HG03439 (cell line): ENCODE measurements around the gene PANK2.
"Not testable (repeated sequence)": the region's sequence is repeated elsewhere in the genome, so short reads cannot be mapped to it uniquely, and the experiment has no call there.

Source experiments
- ATAC-seq: cut with Tn5 transposase; IDR thresholded peaks from one replicate; pipeline ENCODE4 v1.9.1; 2021; ENCODE audit warnings: mild to moderate bottlenecking, moderate library complexity; ENCODE audit not compliant: unreplicated experiment

The PANK2 gene

DNA sequence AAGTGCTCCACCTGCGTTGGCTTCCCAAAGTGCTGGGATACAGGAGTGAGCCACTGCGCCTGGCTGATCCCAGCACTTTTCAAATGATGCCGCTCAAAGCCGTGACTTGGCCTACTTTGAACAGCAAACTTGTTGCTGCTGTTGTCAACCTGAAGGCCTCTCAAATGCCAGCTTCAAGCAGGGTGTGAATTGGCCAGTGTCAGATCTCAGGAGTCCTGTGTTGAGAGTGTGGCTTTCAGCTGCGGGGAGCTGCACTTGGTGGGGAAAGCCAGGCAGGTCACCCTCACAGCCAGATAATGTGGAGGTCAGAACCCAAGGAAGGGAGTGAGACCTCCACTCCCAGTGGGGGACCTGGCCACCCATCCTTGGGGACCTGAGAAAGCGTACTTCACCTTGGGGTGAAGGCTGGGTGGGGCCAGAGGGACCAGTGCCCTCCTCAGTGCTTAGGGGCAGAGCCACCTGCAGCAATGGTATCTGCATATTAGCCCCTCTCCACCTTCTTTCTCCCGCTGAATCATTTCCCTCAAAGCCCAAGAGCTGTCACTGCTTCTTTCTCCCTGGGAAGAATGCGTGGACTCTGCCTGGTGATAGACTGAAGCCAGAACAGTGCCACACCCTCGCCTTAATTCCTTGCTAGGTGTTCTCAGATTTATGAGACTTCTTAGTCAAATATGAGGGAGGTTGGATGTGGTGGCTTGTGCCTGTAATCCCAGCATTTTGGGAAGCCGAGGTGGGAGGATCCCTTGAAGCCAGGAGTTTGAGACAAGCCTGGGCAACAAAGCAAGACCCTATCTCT, 19.1 kb upstream of the PANK2 start:
- ATAC-seq, result no peak

- ATAC-seq, result no peak
These were observed 17.5 kb upstream of the PANK2 start for GRCh38 chr20:3871550-3872265.

- no peak for ATAC-seq
These were observed 15.7 kb upstream of the PANK2 start for GRCh38 chr20:3873507-3873906.

GRCh38 chr20:3874194-3874844, 14.9 kb upstream of the PANK2 start:
- no peak for ATAC-seq

- ATAC-seq, result no peak
These were observed 13.7 kb upstream of the PANK2 start for GRCh38 chr20:3875378-3875974.

GRCh38 chr20:3876000-3876399, 13.2 kb upstream of the PANK2 start:
- ATAC-seq, result no peak

DNA sequence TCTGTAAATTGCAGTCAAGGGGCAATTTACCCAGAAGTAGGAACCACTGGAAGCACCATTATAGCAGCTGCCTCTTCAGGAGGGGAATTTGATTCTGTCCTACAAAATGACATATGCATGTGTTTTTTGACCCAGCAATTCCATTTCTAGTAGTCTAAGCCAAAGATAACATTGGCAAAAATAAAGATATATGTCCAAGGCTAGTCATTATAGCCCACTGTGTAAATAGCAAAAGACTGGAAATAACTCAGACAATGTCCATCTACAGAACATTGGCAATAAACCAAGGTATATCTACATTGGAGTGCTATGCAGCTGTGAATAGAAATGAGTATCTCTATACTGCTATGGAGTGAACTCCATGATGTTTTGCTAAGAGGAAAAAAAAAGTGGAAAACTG, 12.5 kb upstream of the PANK2 start:
- no peak for ATAC-seq

GRCh38 chr20:3878921-3879274, 10.3 kb upstream of the PANK2 start:
- not testable (repeated sequence) for ATAC-seq

GRCh38 chr20:3885715-3886114, 3.5 kb upstream of the PANK2 start:
- ATAC-seq, result no peak

DNA sequence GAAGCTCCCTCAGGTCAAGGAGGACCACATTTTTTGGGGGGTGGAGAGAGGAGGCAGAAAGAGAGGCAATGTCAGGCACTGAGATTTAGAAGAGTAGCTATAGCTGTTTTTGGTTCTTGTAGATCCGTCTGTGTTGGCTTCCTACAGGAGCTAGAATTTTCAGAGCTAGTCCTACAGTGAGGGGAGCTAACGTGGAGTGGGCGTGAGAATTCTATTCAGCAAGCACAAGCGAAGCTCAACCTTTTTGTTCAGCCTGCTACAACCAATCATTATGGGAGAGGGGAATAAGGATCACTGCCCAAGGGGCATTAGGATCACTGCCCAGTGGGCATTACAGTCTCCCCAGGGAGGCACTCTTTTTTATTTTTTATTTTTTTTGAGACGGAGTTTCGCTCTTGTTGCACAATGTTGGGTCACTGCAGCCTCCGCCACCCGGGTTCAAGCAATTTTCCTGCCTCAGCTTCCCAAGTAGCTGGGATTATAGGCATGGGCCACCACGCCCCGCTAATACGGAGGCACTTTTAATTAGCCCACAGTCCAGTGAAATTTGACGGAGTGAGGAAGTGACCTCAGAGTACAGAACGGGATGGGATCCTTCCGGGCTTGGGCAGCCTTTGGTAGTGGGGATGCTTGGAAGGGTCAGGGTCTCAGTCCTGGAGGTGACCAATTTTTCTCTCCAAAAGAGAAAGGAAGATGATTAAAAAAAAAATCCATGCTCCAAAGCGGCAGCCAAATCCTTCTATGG, 1.1 kb upstream of the PANK2 start:
- no peak for ATAC-seq

GRCh38 chr20:3889489-3890397, 556 bp downstream of the PANK2 start:
- ATAC-seq, result peak; percentile 18

- no peak for ATAC-seq
These were observed 1.2 kb downstream of the PANK2 start for GRCh38 chr20:3890398-3890751.

DNA sequence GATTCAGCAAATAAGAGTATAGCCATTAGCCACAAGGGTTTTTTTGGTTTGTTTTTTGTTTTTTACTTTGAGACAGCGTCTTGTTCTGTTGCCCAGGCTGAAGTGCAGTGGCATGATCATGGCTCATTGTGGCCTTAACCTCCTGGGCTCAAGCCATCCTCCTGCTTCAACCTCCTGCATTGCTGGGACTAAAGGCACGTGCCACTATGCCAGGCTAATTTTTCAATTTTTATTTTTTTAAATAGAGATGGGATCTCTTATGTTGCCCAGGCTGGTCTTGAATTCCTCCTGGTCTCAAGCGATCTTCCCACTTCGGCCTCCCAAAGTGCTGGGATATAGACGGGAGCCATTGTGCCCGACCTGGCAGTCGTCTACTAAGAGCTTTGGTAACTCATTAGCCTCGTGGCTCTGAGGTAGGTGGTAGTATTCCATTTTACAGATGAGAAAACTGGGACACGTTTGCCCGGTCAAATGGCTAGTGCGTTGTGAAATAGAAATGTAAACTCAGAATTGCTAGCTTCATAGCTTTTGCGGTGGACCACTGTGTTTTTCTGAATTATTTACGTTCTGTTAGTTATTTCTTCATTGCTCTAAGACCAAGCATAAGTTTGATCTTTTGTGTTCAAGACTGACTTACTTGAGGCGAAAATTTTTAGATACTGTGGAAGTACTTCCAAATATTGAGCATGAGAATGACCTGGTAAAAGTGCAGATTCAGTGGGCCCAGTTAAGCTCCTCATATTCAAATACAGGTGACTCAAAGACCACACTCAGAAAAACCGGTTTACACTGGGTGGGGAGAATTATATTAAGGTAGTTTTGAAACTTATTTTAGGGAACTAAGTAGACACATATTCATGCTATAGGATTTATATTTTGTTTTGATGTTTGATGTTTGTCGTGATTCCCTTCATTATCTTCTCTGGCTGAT, 2.1 kb downstream of the PANK2 start:
- no peak for ATAC-seq

DNA sequence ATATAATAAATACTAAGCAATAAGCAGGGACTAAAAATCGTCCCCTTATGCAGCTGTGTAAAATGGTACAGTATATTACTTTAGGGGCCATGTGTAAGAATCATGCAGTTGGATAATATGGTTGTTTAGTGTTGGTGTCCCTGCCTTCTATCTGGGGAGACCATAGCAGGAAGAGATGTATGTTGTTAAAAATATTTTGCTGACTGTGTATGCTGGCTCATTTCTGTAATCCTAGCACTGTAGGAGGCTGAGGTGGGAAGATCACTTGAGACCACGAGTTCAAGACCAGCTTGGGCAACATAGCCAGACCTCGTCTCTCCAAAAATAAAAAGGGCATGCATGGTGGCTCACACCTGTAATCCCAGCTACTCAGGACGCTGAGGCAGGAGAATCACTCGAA, 5.6 kb downstream of the PANK2 start:
- no peak for ATAC-seq

- ATAC-seq, result no peak
These were observed 7.1 kb downstream of the PANK2 start for GRCh38 chr20:3896302-3896701.

DNA sequence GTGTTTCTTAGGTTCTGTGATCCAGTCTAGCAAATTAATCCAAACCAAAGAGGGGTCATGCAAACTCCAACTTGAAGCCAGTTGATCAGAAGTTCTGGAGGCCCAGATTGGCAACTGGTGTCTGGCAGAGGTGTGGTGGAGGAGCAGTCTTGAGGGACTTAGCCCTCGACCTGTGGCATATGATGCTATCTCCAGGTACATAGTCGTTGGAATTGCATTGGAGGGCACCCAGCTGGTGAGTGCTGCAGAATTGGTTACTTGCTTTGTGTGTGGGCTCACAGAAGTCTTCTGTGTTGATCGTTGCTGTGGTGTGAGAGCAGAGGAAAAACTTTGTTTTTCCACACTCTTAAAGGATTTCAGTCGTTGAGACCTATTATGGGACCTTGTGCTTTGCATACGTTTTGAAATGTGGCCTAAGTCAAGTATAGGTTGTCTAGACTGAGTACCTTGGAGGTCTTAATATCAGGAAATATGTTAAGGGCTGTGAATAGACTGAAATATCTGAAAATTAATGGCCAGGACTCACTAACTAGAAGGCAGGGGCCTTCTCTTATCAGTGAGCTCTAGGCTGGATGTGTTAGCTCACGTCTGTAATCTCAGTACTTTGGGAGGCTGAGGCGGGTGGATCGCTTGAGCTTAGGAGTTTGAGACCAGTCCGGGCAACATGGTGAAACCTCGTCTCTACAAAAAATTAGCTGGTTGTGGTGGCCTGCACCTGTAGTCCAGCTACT, 7.8 kb downstream of the PANK2 start:
- ATAC-seq, result no peak

DNA sequence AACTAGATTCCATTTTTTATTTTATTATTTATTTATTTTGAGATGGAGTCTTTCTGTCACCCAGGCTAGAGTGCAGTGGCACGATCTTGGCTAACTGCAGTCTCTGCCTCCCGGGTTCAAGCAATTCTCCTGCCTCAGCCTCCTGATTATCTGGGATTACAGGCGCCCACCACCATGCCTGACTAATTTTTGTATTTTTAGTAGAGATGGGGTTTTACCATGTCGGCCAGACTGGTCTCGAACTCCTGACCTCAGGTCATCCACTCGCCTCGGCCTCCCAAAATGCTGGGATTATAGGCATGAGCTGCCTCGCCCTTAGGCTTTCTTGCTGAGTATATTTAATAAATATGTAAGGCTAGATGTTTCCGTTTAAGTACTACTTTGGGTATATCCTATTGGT, 9.0 kb downstream of the PANK2 start:
- not testable (repeated sequence) for ATAC-seq

DNA sequence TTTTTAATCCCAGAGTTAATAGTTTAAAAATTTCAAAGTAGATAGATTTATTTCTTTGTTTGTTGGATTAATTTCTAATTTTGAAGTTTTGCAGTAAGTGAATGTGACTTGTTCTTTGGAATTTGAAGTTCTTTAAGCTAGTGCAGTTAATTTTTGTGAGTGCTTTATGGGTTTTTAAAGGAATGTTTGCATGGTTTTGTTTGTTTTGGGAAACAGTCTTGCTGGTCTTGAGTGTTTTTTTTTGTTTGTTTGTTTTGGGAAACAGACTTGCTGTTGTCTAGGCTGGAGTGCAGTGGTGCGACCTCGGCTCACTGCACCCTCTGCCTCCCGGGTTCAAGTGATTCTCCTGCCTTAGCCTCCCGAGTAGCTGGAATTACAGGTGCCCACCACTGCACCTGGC, 9.5 kb downstream of the PANK2 start:
- no peak for ATAC-seq
